ENCODE results near the gene RAD9A.

Gene RAD9A

DNA sequence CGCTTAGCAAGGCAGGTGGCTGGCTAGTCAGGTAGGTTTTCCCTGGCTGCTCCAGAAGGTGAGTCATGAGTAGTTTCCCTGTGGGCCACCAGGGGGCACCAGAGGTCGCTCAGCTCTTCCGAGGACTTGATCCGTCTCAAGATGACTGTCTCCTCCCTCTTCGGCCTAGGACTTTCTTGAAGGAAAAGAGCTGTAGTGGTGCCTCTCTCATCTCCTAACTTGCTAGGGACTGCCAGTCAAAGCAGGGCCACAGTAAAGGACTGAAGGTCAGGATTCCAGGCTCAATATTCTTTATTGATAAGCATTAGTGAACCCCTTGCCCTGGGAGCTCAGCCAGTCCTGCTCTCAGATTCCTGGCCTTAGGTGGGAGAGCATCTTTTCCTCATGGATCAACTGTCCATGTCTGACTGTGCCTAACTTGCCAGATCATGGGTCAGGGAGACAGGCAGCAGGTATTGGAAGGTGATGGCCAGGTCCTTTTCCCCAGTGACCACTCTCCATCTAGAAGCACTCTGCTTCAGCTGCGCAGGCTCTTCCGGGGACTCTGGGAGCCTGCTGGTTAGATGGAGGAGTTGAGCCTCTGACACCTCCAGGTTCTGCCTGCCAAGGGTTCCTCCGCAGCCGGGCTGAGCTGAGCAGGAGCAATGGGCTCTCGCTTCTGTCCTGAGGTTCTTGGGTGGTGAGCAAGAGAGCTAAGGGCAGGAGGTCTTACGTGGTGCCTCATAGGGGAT is 40.3 kb upstream of the RAD9A start:
- Histone ChIP-seq H3K36me3 (no peaks in the 10 kb centered on the region), H4K20me1 (no peaks in the 10 kb centered on the region), H3K9ac (peak overlapping the region; percentile 60), H3K4me1 (peaks cover 67% of the 10 kb centered on the region), H3K4me2 (peak overlapping the region; percentile 99), H3K4me3 (0 out of 2 replicates have a peak overlapping the region, but pooled peaks have one; percentile 22), H3K27me3 (no peaks in the 10 kb centered on the region), H3K9me3 (no peaks in the 10 kb centered on the region), H3K27ac (peak overlapping the region; percentile 62)
- TF ChIP-seq Cebpa-rat (IDR thresholded peaks at IDR 0.05) = no peak

GRCh38 chr11:67352546-67353316 is 39.1 kb upstream of the RAD9A start:
- H3K4me2 ChIP-seq = peak overlapping the region; percentile 99
- H3K36me3 ChIP-seq = no peaks in the 10 kb centered on the region
- peaks cover 77% of the 10 kb centered on the region for H3K4me1 ChIP-seq
- peak overlapping the region; percentile 75 for H3K4me3 ChIP-seq
- H3K9me3 ChIP-seq = no peaks in the 10 kb centered on the region
- H3K27ac ChIP-seq = peak overlapping the region; percentile 95
- H4K20me1 ChIP-seq = no peaks in the 10 kb centered on the region
- no peaks in the 10 kb centered on the region for H3K27me3 ChIP-seq
- no peak for TF ChIP-seq Cebpa-rat (IDR thresholded peaks at IDR 0.05)
- H3K9ac ChIP-seq = peak overlapping the region; percentile 87

DNA sequence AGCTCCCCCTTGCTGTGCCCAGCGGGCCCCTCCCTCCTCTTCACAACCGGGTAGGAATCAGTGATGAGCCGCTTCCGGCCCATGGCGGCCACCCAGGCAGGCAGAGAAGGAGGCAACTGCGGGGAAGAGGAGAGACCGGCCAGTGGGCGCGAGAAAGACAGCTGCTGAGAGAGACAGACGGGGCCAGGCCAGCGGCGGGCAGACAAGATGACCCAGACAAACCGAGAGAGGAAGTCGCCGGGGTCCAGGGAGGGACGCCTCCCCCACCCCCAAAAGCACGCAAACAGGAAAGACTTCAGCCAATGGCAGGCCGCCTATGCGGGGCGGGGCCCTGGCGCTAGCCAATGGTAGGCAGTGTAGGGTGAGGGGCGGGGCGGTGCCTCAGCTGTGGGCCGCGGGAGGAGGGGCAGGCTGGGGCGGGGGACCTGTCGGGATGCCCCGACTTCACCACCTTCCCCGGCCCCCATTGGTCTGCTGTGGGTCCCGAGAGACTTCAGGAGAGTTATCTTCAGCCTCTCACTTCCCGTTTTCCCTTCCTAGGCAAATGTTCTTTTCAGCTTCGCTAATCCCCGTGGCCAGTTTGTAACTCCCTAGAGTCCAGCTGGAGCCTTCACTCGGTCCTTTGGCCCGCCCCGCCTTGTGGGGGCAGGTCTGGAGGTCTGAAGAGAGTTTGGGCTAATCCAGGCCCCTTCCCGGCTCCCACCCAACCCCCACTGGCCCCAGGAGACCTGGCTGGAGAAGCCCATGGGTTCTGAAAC is 38.3 kb upstream of the RAD9A start, which contains the start of gene POLD4:
Gene POLD4, minus strand, starts transcription at position 230 of the 758 bp plus-strand sequence. Its CDS starts 147 bp downstream, at position 83.
- Histone ChIP-seq H4K20me1 (no peaks in the 10 kb centered on the region), H3K27me3 (no peaks in the 10 kb centered on the region), H3K4me2 (peak within 1 kb of the TSS; percentile 99), H3K9ac (peak within 1 kb of the TSS; percentile 87), H3K4me1 (peaks cover 80% of the 10 kb centered on the region), H3K36me3 (no peaks in the 10 kb centered on the region), H3K4me3 (peak within 1 kb of the TSS; percentile 75), H3K27ac (peak within 1 kb of the TSS; percentile 95), H3K9me3 (no peaks in the 10 kb centered on the region)
- TF ChIP-seq Cebpa-rat (IDR thresholded peaks at IDR 0.05) = no peak

DNA sequence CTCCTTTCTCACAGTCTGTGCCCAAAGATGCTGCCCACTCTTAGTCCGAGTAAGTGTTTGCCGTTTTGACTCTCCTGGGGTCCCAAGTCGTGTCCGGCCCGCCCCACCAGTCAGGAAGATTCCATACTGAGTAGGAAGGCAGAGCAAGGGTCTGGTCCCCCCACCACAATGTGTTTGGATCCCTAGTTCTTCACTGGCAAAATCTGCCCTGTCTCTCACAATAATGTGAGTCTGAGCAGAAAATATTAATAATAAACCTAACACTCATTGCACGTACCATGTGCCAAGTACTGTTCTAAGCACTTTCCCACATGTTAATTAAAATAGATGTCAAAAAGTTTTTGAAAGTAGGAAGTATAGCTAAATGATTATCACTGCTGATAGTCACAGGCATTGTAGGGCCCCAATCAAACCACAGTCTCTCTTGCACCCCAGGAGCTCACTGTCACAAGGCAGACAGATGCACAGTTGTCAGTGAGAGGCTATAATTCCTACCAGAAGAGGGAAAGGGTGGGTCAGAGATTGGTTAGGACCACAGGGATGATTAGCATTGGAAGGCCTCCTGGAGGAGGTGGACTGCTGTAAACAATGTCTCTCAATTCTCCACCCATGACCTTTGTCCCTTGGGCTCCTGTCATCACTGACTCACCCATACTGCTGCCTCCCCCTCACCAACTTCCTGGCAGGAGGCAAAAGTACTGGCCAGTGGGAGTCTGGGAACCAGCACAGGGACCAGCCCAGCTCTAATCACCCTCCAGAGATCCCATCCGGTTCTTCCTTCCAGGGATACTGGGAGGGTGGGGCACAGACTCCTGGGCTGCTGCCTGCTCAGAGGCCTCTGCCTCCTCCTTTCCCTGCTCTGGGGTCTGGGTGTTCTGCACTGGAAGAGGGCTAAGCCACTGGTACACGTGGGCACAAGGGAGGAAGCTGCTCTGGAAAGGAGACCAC is 37.4 kb upstream of the RAD9A start:
- Histone ChIP-seq H4K20me1 (no peaks in the 10 kb centered on the region), H3K4me2 (peak overlapping the region; percentile 99), H3K27ac (peak overlapping the region; percentile 95), H3K36me3 (no peaks in the 10 kb centered on the region), H3K9me3 (no peaks in the 10 kb centered on the region), H3K4me3 (peak overlapping the region; percentile 75), H3K27me3 (no peaks in the 10 kb centered on the region), H3K4me1 (peaks cover 80% of the 10 kb centered on the region), H3K9ac (peak overlapping the region; percentile 71)
- no peak for TF ChIP-seq Cebpa-rat (IDR thresholded peaks at IDR 0.05)

- Histone ChIP-seq H3K4me1 (peaks cover 72% of the 10 kb centered on the region), H3K4me2 (peak overlapping the region; percentile 99), H3K4me3 (no peak overlapping the region; the same call in 1 of the 2 replicates), H4K20me1 (no peaks in the 10 kb centered on the region), H3K9ac (peak overlapping the region; percentile 71), H3K27ac (peak overlapping the region; percentile 95), H3K36me3 (no peaks in the 10 kb centered on the region), H3K9me3 (no peaks in the 10 kb centered on the region), H3K27me3 (no peaks in the 10 kb centered on the region)
- no peak for TF ChIP-seq Cebpa-rat (IDR thresholded peaks at IDR 0.05)
Measured at GRCh38 chr11:67355023-67355793, 36.6 kb upstream of the RAD9A start.

DNA sequence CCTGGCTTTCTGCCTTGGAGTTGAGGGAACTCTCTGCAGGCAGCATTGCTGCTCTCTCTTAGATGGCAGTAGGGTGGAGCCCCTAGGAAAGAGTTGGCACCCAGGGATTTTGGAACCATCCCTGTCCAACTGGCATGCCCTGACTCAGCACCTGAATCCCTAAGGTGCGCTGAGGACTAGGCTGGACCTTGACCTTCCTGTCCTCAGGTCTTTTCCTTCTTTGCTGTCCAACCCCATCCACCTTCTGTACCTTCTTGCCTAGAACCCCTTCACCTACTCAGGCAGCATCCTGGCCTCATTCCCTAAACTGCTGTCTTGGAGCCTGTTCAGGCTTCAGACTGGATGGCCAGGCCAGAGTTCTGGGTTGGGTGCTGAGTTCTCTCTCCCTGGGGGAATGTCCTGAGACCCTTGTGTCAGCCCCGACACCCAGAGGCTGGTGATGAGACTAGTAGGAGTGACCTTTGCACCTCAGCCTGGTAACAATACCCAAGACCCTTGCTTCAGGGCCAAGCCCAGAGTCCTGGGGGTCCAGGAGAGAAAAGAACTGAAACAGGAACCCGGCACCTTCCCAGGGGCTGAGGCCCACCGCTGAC is 35.9 kb upstream of the RAD9A start:
- no peak for TF ChIP-seq Cebpa-rat (IDR thresholded peaks at IDR 0.05)
- H3K4me1 ChIP-seq = peaks cover 65% of the 10 kb centered on the region
- H3K9me3 ChIP-seq = no peaks in the 10 kb centered on the region
- peak overlapping the region; percentile 71 for H3K9ac ChIP-seq
- H3K27ac ChIP-seq = peak overlapping the region; percentile 95
- no peaks in the 10 kb centered on the region for H3K27me3 ChIP-seq
- peak overlapping the region; percentile 99 for H3K4me2 ChIP-seq
- peak overlapping the region; percentile 43; the same call in 1 of the 2 replicates for H3K4me3 ChIP-seq
- no peaks in the 10 kb centered on the region for H3K36me3 ChIP-seq
- no peaks in the 10 kb centered on the region for H4K20me1 ChIP-seq

DNA sequence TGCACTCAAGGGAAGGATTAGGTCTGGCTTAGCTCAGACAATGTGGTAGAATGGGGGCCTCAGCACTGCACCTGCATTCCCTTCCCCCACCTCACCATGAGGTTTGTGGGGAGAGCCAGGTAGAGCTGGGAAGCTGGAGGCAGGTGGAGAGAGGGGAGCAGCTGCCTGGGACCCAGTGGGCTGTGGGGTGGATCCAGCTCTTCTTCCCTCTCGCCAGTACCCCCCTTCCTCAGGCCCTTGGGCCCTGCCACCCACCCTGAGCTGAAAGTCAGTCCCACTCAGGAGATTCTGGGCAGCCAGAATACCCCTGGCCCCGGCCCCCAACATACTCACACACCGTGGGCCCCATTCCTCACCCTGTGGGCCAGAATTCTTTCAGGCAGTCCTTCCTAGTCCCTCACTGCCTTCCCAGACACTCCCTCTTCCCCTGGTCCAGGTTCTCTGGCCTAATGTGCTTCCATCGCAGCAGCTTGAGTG is 35.4 kb upstream of the RAD9A start:
- TF ChIP-seq Cebpa-rat (IDR thresholded peaks at IDR 0.05) = no peak
- Histone ChIP-seq H4K20me1 (no peaks in the 10 kb centered on the region), H3K4me1 (peaks cover 60% of the 10 kb centered on the region), H3K9me3 (no peaks in the 10 kb centered on the region), H3K4me2 (peak overlapping the region; percentile 99), H3K27me3 (0 out of 2 replicates have a peak, but pooled peaks cover 3% of the 10 kb centered on the region), H3K9ac (peak overlapping the region; percentile 71), H3K4me3 (peak overlapping the region; percentile 43; the same call in 1 of the 2 replicates), H3K27ac (peak overlapping the region; percentile 95), H3K36me3 (no peaks in the 10 kb centered on the region)

Measured in BLaER1 (cell line).